Natural killer cell (primary cell): ENCODE results near the gene STAT5A. TPM values are rescaled to one million over a fixed set of nuclear protein-coding genes. Genes with fewer than 3 reads are reported as not detected.

Experiments used
- ATAC-seq, 3 donors: fragments of 150-1000 bp in 2 of 3; fragments of 200-7000 bp in 1 of 3; cut with Tn5 transposase; 1 replicate in 1 of 3; 2 replicates in 2 of 3; pipeline ENCODE4 v1.10.0; 2021; ENCODE audit warnings: mild to moderate bottlenecking in 2 of 3, moderate library complexity in 2 of 3
- DNase-seq, 2 donors: peaks; one replicate each; pipeline versions ENCODE4 v3.0.0 to v3.0.0-alpha.2; 2013 to 2021; ENCODE audit warnings: mixed read lengths in 1 of 2
- H3K27ac ChIP-seq: one replicate; pipeline ENCODE4 v1.5.1; 2013; ENCODE audit warnings: mild to moderate bottlenecking, low read length
- H3K27me3 ChIP-seq: one replicate; pipeline ENCODE4 v1.6.1; 2013; ENCODE audit warnings: low read length; ENCODE audit not compliant: control insufficient read depth, insufficient read depth
- H3K36me3 ChIP-seq: one replicate; pipeline ENCODE4 v1.6.1; 2013; ENCODE audit warnings: low read length; ENCODE audit not compliant: control insufficient read depth, insufficient read depth
- H3K4me1 ChIP-seq: one replicate; pipeline ENCODE4 v1.6.1; 2013; ENCODE audit warnings: low read length; ENCODE audit not compliant: control insufficient read depth, insufficient read depth
- H3K4me3 ChIP-seq: one replicate; pipeline ENCODE4 v1.5.1; 2013; ENCODE audit warnings: low read length
- H3K9me3 ChIP-seq: one replicate; pipeline ENCODE4 v1.6.1; 2013; ENCODE audit warnings: low read length; ENCODE audit not compliant: control insufficient read depth, insufficient read depth
- H3K27ac Mint-ChIP-seq, 2 donors: one replicate each; pipeline ENCODE4 v1.8.0; 2022; ENCODE audit warnings: mild to moderate bottlenecking in 2 of 2, mixed read lengths in 2 of 2, moderate library complexity in 1 of 2
- H3K27me3 Mint-ChIP-seq, 2 donors: one replicate each; pipeline ENCODE4 v1.8.0; 2022; ENCODE audit warnings: low read depth in 2 of 2, mixed read lengths in 2 of 2
- H3K36me3 Mint-ChIP-seq: one replicate; pipeline ENCODE4 v1.8.0; 2022; ENCODE audit warnings: mixed read lengths
- H3K4me1 Mint-ChIP-seq, 2 donors: one replicate each; pipeline ENCODE4 v1.8.0; 2022; ENCODE audit warnings: mixed read lengths in 2 of 2
- H3K4me3 Mint-ChIP-seq: one replicate; pipeline ENCODE4 v1.8.0; 2022; ENCODE audit warnings: mild to moderate bottlenecking, moderate library complexity, mixed read lengths
- H3K9me3 Mint-ChIP-seq, 2 donors: one replicate each; pipeline ENCODE4 v1.8.0; 2022; ENCODE audit warnings: mixed read lengths in 2 of 2
- WGBS: methylation state at CpG from one replicate; pipeline ENCODE4 v1.1.7; 2013; ENCODE audit warnings: missing lambda C conversion rate; ENCODE audit not compliant: insufficient coverage; 5-methylcytosine and 5-hydroxymethylcytosine counted together
- intact Hi-C: fragments of 100-400 bp; cut with micrococcal nuclease; formaldehyde crosslinking; loops from one replicate; pipeline ENCODE4 v1.14.2; 2022
- total RNA-seq, 4 donors: library from RNA; stranded (reverse); fragments of 120-200 nt in 1 of 4; gene quantifications; one replicate each; pipeline versions ENCODE4 v1.2.3 to v1.2.4, GENCODE V29; 2013 to 2022
- TF ChIP-seq, protein P1 (sequence below): fragments of 200-600 bp; IDR thresholded peaks from one replicate; pipeline ENCODE4 v1.8.0; 2022; ENCODE audit warnings: antibody characterized with exemption

Gene STAT5A
- total RNA-seq, 3 donors from 2014 or later (not counting 1 experiment from before 2014, with no cell fraction given): 112 to 135 (median 117) TPM

DNA sequence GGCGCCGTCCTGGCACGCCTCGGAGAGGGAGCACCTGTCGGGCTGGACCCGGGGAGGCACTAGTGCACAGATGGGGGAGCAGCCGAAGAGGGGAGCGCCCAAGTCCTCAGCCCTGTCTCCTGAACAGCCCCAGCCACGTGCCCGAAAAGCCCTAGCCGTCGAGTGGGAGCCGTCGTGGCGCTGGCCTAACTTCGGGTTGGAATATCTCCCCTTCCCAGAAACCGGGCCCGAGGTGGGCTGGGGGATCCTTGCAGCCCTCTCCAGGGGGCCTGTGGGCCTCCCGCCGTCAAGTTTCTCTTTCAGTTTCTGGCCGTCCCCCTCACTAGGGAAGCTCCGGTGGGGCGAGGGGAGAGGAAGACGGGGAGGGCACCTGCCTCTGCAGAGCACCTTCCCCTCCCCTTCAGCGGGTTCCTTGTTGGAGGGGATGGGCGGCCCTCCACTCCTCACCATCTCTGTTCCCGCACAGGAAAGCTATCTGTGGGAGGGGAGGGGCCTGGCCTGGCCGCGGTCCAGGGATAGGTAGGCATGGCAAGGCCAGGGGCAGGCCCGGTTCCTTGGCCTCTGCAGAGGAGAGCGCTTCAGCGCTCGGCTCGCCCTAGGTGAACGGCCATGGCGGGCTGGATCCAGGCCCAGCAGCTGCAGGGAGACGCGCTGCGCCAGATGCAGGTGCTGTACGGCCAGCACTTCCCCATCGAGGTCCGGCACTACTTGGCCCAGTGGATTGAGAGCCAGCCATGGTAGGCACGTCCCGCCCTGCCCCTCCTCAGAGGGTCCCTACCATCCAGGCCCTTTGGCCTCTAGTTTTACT, 709 bp downstream of the STAT5A start:
- Histone ChIP-seq H3K9me3 (no peaks in the 10 kb centered on the region), H3K4me3 (peak overlapping the region; percentile 86), H3K4me1 (peaks cover 41% of the 10 kb centered on the region), H3K27ac (peak overlapping the region; percentile 76), H3K27me3 (no peaks in the 10 kb centered on the region), H3K36me3 (peaks cover 5% of the 10 kb centered on the region)
- 6% methylated on average over 40 of the region's 44 CpGs for WGBS
- TF ChIP-seq, protein P1, sequence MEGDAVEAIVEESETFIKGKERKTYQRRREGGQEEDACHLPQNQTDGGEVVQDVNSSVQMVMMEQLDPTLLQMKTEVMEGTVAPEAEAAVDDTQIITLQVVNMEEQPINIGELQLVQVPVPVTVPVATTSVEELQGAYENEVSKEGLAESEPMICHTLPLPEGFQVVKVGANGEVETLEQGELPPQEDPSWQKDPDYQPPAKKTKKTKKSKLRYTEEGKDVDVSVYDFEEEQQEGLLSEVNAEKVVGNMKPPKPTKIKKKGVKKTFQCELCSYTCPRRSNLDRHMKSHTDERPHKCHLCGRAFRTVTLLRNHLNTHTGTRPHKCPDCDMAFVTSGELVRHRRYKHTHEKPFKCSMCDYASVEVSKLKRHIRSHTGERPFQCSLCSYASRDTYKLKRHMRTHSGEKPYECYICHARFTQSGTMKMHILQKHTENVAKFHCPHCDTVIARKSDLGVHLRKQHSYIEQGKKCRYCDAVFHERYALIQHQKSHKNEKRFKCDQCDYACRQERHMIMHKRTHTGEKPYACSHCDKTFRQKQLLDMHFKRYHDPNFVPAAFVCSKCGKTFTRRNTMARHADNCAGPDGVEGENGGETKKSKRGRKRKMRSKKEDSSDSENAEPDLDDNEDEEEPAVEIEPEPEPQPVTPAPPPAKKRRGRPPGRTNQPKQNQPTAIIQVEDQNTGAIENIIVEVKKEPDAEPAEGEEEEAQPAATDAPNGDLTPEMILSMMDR: no peak
- Mint-ChIP-seq H3K4me3 (peak overlapping the region; percentile 93), H3K27ac (peak overlapping the region; percentile 93 to 95), H3K9me3 (no peaks in the 10 kb centered on the region), H3K4me1 (peaks cover 43 to 51% of the 10 kb centered on the region in 2 donors), H3K27me3 (no peaks in the 10 kb centered on the region), H3K36me3 (no peaks in the 10 kb centered on the region)
- peak in 1 of 2 donors; percentile 76 for DNase-seq
- peak; percentile 27 to 48 (median 29) for ATAC-seq
- intact Hi-C loops: loop anchor here (1.0 to 5.0 kb wide), 2 partner anchors 41 to 107 kb away; partner anchors contain the start of gene KCNH4

DNA sequence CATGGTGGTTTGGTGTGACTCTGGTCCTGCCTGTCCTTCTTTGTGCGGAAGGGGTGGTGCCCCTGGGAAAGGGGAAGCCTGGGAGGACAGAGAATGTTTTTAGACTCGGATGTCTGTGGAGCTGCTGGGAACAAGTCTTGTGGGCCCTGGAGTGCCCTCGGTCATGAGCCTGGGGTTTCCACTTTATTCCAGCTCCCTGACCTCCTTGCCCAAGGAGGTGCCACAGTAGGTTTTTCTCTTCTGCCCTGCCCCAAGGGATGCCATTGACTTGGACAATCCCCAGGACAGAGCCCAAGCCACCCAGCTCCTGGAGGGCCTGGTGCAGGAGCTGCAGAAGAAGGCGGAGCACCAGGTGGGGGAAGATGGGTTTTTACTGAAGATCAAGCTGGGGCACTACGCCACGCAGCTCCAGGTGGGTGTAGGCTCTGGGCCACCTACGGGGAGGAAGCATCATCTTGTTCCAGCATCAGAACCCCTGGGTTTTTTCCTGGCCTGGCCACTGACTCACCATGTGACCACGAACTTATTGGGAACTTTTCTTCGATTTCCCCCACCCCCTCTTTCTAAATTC, 1.4 kb downstream of the STAT5A start:
- no peaks in the 10 kb centered on the region for H3K9me3 ChIP-seq
- no peak overlapping the region for H3K4me3 ChIP-seq
- intact Hi-C loops: loop anchor here (5.0 kb wide), 1 partner anchor 107 kb away; the partner anchor contains the start of gene KCNH4
- TF ChIP-seq, protein P1: no peak
- peak overlapping the region; percentile 76 for H3K27ac ChIP-seq
- H3K27me3 ChIP-seq: no peaks in the 10 kb centered on the region
- WGBS: 63% methylated on average over 8 of the region's 9 CpGs
- peak overlapping the region; percentile 93 for H3K4me3 Mint-ChIP-seq
- H3K4me1 Mint-ChIP-seq: peaks cover 43 to 51% of the 10 kb centered on the region in 2 donors
- DNase-seq (peak in 1 of 2 donors; percentile 62), ATAC-seq (no peak)
- peak overlapping the region; percentile 93 to 95 for H3K27ac Mint-ChIP-seq
- no peaks in the 10 kb centered on the region for H3K36me3 Mint-ChIP-seq
- no peaks in the 10 kb centered on the region for H3K27me3 Mint-ChIP-seq
- peaks cover 9% of the 10 kb centered on the region for H3K36me3 ChIP-seq
- peaks cover 41% of the 10 kb centered on the region for H3K4me1 ChIP-seq
- H3K9me3 Mint-ChIP-seq: no peaks in the 10 kb centered on the region

DNA sequence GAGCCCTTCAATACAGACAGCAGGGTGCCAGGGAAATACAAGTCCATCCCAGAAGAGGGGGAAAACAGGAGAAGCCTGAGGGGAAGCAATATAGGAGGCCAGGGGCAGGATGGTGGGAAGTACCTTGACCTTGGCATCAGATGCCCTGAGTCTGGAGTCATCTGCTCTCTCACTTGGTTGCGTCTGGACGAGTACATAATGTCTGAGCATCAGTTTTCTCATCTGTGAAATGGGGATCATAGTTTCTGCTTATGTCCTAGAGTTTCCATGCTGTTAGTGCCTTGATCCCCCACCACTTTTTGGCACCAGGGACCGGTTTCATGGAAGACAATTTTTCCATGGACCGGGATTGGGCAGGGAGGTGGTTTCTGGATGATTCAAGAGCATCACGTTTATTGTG, 2.3 kb downstream of the STAT5A start:
- TF ChIP-seq, protein P1: no peak
- ATAC-seq (no peak), DNase-seq (no peak)
- 93% methylated on average over 5 of the region's 5 CpGs for WGBS
- Mint-ChIP-seq H3K4me1 (peaks cover 43 to 51% of the 10 kb centered on the region in 2 donors), H3K27me3 (no peaks in the 10 kb centered on the region), H3K9me3 (no peaks in the 10 kb centered on the region), H3K4me3 (peak overlapping the region; percentile 75), H3K27ac (peak overlapping the region; percentile 93 to 95), H3K36me3 (no peaks in the 10 kb centered on the region)
- Histone ChIP-seq H3K4me1 (peaks cover 41% of the 10 kb centered on the region), H3K27ac (no peak overlapping the region), H3K36me3 (peaks cover 18% of the 10 kb centered on the region), H3K9me3 (no peaks in the 10 kb centered on the region), H3K4me3 (no peak overlapping the region), H3K27me3 (no peaks in the 10 kb centered on the region)
- intact Hi-C loops: no loop called here
